ENCODE results near the gene NKAIN1.

GRCh38 chr1:31198150-31198549 is 41.5 kb downstream of the NKAIN1 start:
- TF ChIP-seq CTCF (IDR thresholded peaks at IDR 0.05) (no peak), EZH2 (IDR thresholded peaks at IDR 0.05; ENCODE audit: borderline replicate concordance, insufficient read depth, low read depth, low read length, poor library complexity, severe bottlenecking) (no peak)
